H4 (cell line): ENCODE data around the gene KRTAP10-4. TPM values are rescaled to one million over a fixed set of nuclear protein-coding genes. Genes with fewer than 3 reads are reported as not detected.
"Not testable (repeated sequence)": the region's sequence is repeated elsewhere in the genome, so short reads cannot be mapped to it uniquely, and the experiment has no call there.

Experiments used
- DNase-seq: peaks from one replicate; pipeline ENCODE4 v3.0.0-alpha.2; 2015; ENCODE audit warnings: low spot score
- total RNA-seq: library from RNA; depleted of rRNA; stranded (reverse); fragments of >200 nt; shearing (Covaris generic); gene quantifications from 2 replicates; pipeline ENCODE4 v1.2.3, GENCODE V29; 2014; rRNA removed

KRTAP10-4 gene, protein sequence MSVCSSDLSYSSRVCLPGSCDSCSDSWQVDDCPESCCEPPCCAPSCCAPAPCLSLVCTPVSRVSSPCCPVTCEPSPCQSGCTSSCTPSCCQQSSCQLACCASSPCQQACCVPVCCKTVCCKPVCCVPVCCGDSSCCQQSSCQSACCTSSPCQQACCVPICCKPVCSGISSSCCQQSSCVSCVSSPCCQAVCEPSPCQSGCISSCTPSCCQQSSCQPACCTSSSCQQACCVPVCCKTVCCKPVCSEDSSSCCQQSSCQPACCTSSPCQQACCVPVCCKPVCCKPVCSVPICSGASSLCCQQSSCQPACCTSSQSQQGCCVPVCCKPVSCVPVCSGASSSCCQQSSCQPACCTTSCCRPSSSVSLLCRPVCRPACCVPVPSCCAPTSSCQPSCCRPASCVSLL
- not detected in 2 replicates for total RNA-seq

DNA sequence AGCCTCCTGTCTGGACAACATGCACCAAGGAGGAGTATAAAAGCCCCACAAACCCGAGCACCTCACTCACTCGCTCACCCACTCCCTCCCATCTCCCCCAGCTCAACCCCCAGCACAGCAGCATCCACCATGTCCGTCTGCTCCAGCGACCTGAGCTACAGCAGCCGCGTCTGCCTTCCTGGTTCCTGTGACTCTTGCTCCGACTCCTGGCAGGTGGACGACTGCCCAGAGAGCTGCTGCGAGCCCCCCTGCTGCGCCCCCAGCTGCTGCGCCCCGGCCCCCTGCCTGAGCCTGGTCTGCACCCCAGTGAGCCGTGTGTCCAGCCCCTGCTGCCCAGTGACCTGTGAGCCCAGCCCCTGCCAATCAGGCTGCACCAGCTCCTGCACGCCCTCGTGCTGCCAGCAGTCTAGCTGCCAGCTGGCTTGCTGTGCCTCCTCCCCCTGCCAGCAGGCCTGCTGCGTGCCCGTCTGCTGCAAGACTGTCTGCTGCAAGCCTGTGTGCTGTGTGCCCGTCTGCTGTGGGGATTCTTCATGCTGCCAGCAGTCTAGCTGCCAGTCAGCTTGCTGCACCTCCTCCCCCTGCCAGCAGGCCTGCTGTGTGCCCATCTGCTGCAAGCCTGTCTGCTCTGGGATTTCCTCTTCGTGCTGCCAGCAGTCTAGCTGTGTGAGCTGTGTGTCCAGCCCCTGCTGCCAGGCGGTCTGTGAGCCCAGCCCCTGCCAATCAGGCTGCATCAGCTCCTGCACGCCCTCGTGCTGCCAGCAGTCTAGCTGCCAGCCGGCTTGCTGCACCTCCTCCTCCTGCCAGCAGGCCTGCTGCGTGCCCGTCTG, at the start of gene KRTAP10-4:
Gene KRTAP10-4 (plus strand): TSS at position 100 of the 827 bp plus-strand sequence. CDS start 30 bp downstream, at position 130.
- DNase-seq, result not testable (repeated sequence)

- no peak for DNase-seq
Measured at GRCh38 chr21:44524414-44525371, 48.8 kb upstream of the KRTAP10-4 start.

GRCh38 chr21:44525391-44526095, 48.0 kb upstream of the KRTAP10-4 start:
- no peak for DNase-seq

DNA sequence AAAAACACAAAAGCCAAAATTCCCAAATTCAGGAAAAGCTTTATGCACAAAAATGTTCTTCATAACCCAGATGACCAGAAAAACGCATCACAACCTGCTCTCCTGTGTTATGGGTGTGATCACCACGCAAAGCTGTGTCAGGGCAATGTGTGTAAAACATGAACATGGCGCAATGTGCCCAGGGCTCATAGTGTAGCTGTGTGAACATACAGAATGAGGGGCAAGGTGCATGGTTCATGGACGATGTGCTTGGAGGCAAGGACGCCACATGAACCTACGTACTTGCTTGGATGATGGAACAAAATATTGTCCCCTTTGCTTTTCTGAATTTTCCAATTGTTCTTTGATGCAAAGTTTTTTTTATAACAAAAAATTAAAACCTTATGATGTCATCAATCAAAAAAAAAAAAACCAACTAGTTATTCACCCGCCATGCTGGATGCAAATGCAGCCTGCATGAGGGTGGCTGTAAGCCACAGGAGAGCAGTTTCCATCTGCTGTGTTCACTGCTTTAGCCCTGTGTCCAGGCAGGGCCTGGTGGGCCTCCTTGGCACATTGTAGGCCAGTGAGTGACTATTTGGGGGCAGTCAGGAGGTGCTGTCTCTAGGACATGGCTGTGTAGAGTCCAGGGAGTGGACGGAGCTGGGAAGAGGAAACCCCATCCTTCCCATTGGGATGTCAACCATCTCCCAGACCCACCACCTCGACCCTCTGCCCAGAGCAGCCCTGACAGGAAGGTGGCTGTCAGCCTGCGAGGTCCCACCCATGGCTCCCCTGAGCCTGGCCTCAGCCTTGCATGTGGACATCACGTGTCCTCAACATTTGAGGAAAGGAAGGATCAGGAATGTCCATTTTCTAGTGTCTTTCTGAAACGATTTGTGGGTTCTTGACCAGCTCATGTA, 47.2 kb upstream of the KRTAP10-4 start:
- no peak for DNase-seq

- DNase-seq, result no peak
Measured at GRCh38 chr21:44527156-44527982, 46.2 kb upstream of the KRTAP10-4 start.

DNA sequence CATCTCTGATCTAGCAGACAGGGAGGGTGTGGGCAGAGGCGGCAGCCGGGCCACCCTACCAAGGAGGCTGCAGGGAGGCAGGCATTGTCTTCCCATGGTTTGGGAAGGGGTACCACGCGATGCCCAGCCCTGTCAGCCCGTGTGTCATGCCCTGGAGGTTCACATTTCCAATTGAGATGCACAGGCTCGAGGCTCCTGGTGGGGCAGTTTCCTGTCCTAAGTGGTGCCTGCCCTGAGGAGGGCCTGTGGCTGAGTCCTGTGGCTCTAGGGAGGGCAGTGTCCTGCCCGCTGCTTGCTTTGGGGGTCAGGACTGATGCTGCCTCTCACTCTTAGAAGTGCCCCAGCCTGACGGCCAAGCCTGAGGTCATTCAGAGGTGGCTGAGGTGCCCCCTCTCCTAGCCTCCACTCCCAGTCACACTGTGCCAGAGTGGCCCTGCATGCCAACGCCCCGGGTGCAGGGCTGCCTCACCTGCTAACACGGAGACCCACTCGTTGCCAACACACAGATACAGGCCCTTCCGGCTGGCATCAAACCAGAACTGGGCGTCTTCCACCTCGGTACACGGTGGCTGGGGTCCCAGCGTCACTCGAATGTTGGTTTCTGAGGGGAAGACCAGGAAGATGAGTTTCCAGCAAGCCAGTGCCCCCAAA, 45.4 kb upstream of the KRTAP10-4 start:
- DNase-seq, result no peak

DNA sequence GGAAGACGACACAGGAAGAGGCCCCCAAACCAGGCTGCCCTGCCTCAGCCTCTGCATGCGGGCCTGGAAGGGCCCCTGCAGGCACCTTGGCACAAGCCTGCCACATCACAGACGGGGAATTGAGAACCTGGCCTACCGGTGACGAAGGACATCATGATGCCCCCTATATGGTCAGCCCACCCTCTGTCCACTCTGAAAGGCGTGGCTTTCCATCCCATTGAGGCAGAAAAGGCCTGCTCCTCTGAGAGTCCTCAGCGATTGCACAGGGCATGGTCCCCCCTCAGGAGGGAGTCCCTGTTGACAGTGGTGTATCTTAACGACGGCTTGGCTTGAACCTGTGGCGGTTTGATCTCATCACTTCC, 44.9 kb upstream of the KRTAP10-4 start:
- DNase-seq, result no peak

DNA sequence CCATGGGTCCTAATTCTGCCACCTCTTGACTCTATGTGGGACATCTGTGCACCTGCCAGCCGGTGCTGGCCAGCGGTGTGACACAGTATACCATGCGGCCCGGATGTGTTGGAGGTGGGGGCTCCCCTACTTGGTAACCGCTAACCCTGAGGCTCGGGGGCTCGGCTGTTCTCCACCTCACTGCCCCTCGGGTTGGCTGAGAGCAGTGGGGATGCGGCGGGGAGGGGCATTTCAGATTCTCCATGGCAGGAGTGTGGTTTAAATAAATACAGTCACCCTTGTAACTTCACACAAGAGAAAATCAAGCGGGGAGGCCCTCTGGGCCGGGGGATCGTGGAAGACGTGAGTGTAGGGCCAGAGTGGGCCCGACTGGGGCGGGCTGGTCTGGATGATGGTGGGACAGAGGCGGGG, 44.5 kb upstream of the KRTAP10-4 start:
- DNase-seq, result no peak

- DNase-seq, result no peak
Measured at GRCh38 chr21:44529503-44530125, 43.9 kb upstream of the KRTAP10-4 start.

- no peak for DNase-seq
Measured at GRCh38 chr21:44530221-44530902, 43.2 kb upstream of the KRTAP10-4 start.

DNA sequence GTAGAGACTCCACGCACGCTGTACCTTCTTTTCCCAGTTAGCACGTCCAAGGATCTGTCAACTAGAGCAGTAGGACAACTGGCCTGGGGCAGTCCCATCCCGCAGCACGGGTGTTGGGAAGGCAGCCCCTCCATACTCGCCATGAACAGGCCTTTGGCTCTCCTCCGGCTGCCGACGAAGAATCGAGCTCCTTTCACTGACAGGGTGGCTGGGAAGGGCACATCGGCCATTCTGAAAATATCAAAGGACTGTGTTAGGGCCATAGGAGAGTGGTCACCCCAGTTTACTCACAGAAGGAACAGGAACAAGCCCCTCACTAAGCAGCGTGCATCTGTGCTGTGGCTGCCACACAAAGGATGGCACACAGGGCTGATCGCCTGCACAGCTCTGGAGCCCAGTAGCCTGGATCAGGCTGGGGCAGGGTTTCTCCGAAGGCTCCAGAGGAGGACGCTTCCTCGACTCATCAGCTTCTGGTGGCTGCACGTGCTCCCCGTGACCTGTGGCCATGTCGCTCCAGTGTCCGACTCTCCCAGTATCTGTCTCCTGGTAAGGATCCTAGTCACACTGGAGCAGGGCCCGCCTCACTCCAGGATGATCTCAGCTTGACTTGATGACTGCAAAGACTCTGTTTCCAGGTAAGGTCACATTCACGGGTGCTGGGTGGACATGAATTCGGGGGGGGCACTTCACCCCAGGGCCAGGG, 42.5 kb upstream of the KRTAP10-4 start:
- no peak for DNase-seq

DNA sequence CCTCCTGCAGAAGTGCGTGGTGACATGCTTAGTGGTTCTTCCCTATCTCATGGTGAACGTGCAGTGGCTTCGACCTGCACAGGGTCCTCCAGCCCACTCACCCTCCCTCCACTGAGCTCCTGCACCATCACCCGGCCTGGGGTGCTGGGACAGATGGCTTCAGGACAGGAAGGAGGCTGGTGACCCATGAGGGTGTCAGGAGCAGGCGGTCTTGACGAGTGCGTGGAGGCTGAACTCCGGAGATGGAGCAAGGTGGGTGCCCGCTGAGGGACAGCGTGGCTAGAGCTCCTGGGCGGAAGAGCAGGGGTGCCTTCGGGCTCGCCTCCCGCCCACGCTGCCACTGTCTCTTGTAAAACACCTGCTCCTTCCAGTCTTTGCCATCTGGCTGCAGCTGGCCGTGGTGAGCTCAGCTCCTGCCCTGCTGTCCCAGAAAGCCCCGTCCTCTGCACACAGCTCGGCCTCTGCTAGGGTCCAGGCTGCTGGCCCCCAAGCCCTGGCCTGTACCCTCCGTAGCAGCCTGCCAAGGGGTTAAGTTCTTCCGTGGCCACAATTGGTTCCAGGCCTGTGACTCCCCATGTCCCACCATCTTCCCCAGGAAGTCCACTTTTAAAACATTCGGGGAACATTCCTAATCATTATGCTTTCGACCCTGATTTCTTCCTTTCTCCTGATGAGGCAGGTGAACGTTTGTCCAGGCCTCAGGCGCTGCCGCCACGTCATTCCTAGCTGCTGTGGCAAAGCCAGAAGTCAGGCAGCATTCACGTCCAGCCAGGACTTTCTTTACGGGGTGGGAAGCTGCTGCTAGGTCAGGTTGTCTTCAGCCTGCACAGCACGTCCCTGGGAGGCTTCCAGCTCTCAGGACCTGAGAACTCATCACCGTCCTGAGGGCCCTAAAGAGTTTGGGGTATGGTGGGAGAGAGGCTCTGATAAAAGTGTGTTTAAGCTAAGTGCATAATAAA, 41.6 kb upstream of the KRTAP10-4 start:
- no peak for DNase-seq

DNA sequence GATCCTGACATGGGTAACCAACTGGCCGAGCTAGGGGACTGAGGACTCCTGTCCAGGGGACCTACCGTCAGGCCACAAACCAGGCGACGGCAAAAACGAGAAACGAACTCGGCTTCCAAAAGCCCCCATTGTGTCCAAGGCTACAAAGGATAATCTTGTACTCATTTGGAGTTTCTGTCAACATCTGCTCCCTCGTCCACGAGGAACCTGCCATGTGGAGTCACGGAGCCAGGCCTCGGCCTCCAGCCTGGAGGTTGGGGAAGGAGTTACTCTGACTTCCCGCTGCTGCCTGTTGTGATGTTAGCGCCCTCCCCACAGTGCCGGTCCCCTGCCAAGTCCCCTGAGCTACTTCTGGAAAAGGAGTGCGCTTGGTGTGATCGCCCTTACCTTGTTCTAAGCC, 40.8 kb upstream of the KRTAP10-4 start:
- DNase-seq, result no peak

DNA sequence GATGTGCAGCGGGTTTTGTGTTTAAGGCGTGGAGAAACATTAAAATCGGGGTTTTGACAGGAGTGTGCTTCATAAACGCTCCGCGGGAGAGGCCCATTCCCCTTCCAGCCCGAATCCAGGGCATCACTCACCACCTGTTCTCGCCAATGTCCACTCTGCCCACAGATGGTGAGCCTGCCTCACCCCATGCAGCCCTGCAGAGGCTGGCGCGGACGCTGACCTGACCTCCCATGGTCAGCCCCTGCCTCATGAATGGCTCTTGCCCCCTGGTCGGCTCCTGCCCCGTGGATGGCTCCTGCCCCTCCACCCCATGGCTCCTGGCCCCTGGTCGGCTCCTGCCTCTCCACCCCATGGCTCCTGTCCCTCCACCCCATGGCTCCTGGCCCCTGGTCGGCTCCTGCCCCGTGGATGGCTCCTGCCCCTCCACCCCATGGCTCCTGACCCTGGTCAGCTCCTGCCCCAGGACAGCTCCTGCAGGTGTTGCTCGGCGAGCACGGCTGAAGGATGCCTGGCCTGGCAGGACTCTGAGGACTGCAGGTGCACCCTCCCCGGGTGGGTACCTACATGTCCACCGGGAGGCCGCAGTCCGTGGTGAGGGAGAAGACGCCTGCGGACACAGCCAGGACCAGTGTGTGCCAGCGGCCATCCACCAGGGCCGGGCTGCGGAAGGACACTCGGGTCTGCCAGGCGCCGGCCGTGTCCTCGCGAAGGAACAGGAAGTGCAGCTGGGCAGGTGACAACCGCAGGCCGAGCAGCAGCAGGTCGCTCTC, 40.2 kb upstream of the KRTAP10-4 start:
- no peak for DNase-seq
